Measurements from ENCODE around the gene NECTIN2. TPM values are rescaled to one million over a fixed set of nuclear protein-coding genes. Genes with fewer than 3 reads are reported as not detected.

The NECTIN2 gene
- total RNA-seq, 2 donors from 2014 or later = 1.3 to 1.6 TPM

GRCh38 chr19:44890366-44891015, 44.4 kb downstream of the NECTIN2 start:
- ATAC-seq = peak; percentile 89 to 91
- H3K36me3 Mint-ChIP-seq = peaks cover 5% of the 10 kb centered on the region
- peak overlapping the region; percentile 89 for H3K4me3 Mint-ChIP-seq
- H3K27ac Mint-ChIP-seq = peak overlapping the region; percentile 81 to 88
- no peaks in the 10 kb centered on the region for H3K27me3 Mint-ChIP-seq
- peak; percentile 100 for DNase-seq (ENCODE audit: low spot score)
- no peaks in the 10 kb centered on the region for H3K9me3 Mint-ChIP-seq
- peaks cover 31 to 33% of the 10 kb centered on the region in 2 donors for H3K4me1 Mint-ChIP-seq (ENCODE audit: low read depth in 2 of 2)

- Mint-ChIP-seq H3K9me3 (no peaks in the 10 kb centered on the region), H3K36me3 (peaks cover 9% of the 10 kb centered on the region), H3K27me3 (no peaks in the 10 kb centered on the region), H3K4me3 (peak within 1 kb of the TSS; percentile 97), H3K27ac (peak within 1 kb of the TSS; percentile 81 to 88), H3K4me1 (ENCODE audit: low read depth in 2 of 2) (peaks cover 31 to 33% of the 10 kb centered on the region in 2 donors)
- peak; percentile 99 for DNase-seq (ENCODE audit: low spot score)
- no peak for ATAC-seq
Measured at GRCh38 chr19:44891016-44891882, 45.2 kb downstream of the NECTIN2 start, which contains the start of gene TOMM40. Gene TOMM40, plus strand, starts transcription at chr19:44891254. Its CDS starts 162 bp downstream, at chr19:44891416.

DNA sequence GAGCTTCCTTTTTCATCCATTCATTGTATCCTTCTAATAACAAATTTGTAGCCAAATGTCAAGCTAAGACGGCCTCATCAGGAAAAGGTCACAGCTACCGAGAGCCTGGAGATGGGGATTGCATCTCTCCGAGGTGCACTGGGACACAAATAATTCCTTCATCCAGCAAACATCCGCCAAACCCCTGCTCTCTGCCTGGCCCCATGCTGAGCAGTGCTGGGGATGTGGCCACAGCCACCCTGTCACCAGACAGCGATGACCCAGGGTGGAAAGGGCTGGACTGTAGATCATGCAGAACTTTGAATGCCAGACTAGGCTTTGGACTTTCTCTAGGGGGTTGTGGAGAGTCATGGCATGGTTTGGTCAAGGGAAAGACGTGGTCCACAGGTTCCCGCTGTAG, 46.8 kb downstream of the NECTIN2 start:
- Mint-ChIP-seq H3K9me3 (no peaks in the 10 kb centered on the region), H3K4me1 (ENCODE audit: low read depth in 2 of 2) (peaks cover 31 to 33% of the 10 kb centered on the region in 2 donors), H3K27me3 (no peaks in the 10 kb centered on the region), H3K4me3 (peak overlapping the region; percentile 97), H3K27ac (peak overlapping the region; percentile 81 to 83), H3K36me3 (peaks cover 9% of the 10 kb centered on the region)
- ATAC-seq (no peak), DNase-seq (ENCODE audit: low spot score) (no peak)

DNA sequence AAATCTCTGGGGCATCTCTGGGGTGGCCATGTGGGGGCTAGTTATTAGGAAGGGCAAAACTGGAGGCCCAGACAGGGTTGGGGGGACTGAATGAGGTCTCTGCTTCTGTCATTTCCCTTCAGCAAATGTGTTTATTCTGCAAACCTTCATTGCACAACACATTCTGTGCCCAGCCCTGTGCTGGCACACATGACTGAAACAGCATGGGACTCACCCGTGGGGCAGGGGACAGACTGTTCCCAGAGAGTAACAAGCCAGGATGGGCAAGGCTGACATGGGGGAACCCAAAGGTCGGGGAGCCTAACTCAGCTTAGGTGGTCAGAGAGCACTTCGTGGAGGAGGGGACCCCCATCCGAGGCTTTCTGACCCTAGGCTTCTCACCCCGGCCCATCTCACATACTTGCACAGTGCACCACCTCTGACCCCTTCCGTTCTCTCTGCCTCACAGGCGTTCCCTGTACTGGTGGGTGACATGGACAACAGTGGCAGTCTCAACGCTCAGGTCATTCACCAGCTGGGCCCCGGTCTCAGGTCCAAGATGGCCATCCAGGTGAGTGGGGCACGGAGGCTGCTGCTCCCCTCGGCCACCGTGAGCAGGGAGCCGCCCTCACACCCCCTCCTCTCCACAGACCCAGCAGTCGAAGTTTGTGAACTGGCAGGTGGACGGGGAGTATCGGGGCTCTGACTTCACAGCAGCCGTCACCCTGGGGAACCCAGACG, 47.4 kb downstream of the NECTIN2 start:
- Mint-ChIP-seq H3K27ac (no peak overlapping the region), H3K4me3 (peak overlapping the region; percentile 97), H3K27me3 (no peaks in the 10 kb centered on the region), H3K9me3 (no peaks in the 10 kb centered on the region), H3K36me3 (peaks cover 9% of the 10 kb centered on the region), H3K4me1 (ENCODE audit: low read depth in 2 of 2) (peaks cover 31 to 33% of the 10 kb centered on the region in 2 donors)
- DNase-seq (ENCODE audit: low spot score) (no peak), ATAC-seq (no peak)

DNA sequence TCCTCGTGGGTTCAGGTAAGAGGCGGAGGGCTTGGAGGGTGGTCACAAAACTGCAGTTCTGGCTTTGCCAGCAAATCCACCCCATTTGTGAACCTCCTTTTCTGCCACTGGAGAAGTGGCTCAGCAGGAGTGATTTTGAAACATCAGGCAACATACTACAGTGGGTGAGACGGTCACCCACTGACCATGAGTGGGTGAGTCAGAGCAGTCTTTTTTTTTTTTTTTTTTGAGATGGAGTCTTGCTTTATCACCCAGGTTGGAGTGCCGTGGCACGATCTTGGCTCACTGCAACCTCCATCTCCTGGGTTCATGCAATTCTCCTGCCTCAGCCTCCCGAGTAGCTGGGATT, 47.9 kb downstream of the NECTIN2 start:
- no peak for DNase-seq (ENCODE audit: low spot score)
- Mint-ChIP-seq H3K9me3 (no peaks in the 10 kb centered on the region), H3K4me1 (ENCODE audit: low read depth in 2 of 2) (peaks cover 30 to 31% of the 10 kb centered on the region in 2 donors), H3K36me3 (peaks cover 9% of the 10 kb centered on the region), H3K27me3 (no peaks in the 10 kb centered on the region), H3K4me3 (no peak overlapping the region), H3K27ac (no peak overlapping the region)
- ATAC-seq = no peak

GRCh38 chr19:44894946-44895345, 48.8 kb downstream of the NECTIN2 start:
- H3K27ac Mint-ChIP-seq = no peak overlapping the region
- no peaks in the 10 kb centered on the region for H3K27me3 Mint-ChIP-seq
- H3K4me1 Mint-ChIP-seq (ENCODE audit: low read depth in 2 of 2) = peaks cover 25 to 28% of the 10 kb centered on the region in 2 donors
- ATAC-seq = no peak
- peaks cover 9% of the 10 kb centered on the region for H3K36me3 Mint-ChIP-seq
- no peak overlapping the region for H3K4me3 Mint-ChIP-seq
- no peaks in the 10 kb centered on the region for H3K9me3 Mint-ChIP-seq
- DNase-seq (ENCODE audit: low spot score) = no peak

DNA sequence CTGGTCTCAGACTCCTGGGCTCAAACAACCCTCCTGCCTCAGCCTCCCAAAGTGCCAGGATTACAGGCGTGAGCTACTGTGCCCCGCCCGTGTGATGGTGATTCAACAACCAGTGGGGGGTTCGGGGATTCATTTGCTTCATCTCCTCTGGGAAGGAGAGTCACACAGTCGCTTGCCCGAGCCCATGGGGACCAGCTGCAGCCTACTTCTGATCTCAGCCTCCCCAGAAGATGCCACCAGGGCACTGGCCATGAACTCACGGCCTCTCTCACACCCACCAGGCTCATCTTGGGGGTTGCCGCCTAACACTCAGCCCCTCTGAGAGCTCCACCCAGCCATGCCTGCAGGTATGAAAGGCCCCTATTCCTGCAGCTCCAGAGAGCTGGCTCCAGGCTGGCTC, 51.7 kb downstream of the NECTIN2 start:
- no peak overlapping the region for H3K4me3 Mint-ChIP-seq
- no peak for ATAC-seq
- H3K4me1 Mint-ChIP-seq (ENCODE audit: low read depth in 2 of 2) = peaks cover 5 to 7% of the 10 kb centered on the region in 2 donors
- peaks cover 4% of the 10 kb centered on the region for H3K36me3 Mint-ChIP-seq
- no peak for DNase-seq (ENCODE audit: low spot score)
- H3K9me3 Mint-ChIP-seq = no peaks in the 10 kb centered on the region
- H3K27ac Mint-ChIP-seq = no peak overlapping the region
- no peaks in the 10 kb centered on the region for H3K27me3 Mint-ChIP-seq

- Mint-ChIP-seq H3K27me3 (no peaks in the 10 kb centered on the region), H3K4me1 (ENCODE audit: low read depth in 2 of 2) (no peaks in the 10 kb centered on the region), H3K27ac (no peak overlapping the region), H3K36me3 (peaks cover 4% of the 10 kb centered on the region), H3K4me3 (no peak overlapping the region), H3K9me3 (no peaks in the 10 kb centered on the region)
- no peak for ATAC-seq
- no peak for DNase-seq (ENCODE audit: low spot score)
Measured at GRCh38 chr19:44900328-44901244, 54.5 kb downstream of the NECTIN2 start.

GRCh38 chr19:44903216-44903601, 57.1 kb downstream of the NECTIN2 start:
- no peak for ATAC-seq
- H3K4me1 Mint-ChIP-seq (ENCODE audit: low read depth in 2 of 2) = peaks cover 4 to 6% of the 10 kb centered on the region in 2 donors
- peaks cover 8% of the 10 kb centered on the region in 2 donors for H3K27me3 Mint-ChIP-seq
- no peak for DNase-seq (ENCODE audit: low spot score)
- H3K27ac Mint-ChIP-seq = no peak overlapping the region
- no peaks in the 10 kb centered on the region for H3K9me3 Mint-ChIP-seq
- no peaks in the 10 kb centered on the region for H3K36me3 Mint-ChIP-seq
- H3K4me3 Mint-ChIP-seq = no peak overlapping the region

DNA sequence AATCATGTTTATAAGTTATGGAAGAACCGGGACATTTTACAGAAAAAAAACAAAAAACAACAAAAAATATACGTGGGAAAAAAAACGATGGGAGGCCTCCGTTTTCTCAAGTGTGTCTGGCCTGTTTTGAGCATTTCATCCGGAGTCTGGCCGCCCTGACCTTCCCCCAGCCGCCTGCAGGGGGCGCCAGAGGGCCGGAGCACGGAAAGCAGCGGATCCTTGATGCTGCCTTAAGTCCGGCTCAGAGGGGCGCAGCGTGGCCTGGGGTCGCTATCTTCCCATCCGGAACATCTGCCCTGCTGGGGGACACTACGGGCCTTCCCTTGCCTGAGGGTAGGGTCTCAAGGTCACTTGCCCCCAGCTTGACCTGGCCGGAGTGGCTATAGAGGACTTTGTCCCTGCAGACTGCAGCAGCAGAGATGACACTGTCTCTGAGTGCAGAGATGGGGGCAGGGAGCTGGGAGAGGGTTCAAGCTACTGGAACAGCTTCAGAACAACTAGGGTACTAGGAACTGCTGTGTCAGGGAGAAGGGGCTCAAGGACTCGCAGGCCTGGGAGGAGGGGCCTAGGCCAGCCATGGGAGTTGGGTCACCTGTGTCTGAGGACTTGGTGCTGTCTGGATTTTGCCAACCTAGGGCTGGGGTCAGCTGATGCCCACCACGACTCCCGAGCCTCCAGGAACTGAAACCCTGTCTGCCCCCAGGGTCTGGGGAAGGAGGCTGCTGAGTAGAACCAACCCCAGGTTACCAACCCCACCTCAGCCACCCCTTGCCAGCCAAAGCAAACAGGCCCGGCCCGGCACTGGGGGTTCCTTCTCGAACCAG, 57.7 kb downstream of the NECTIN2 start:
- peak; percentile 55 to 59 for ATAC-seq
- no peaks in the 10 kb centered on the region for H3K9me3 Mint-ChIP-seq
- no peak overlapping the region for H3K4me3 Mint-ChIP-seq
- H3K27me3 Mint-ChIP-seq = peaks cover 8% of the 10 kb centered on the region in 2 donors
- DNase-seq (ENCODE audit: low spot score) = peak; percentile 78
- no peak overlapping the region for H3K27ac Mint-ChIP-seq
- no peaks in the 10 kb centered on the region for H3K36me3 Mint-ChIP-seq
- H3K4me1 Mint-ChIP-seq (ENCODE audit: low read depth in 2 of 2) = peaks cover 4 to 6% of the 10 kb centered on the region in 2 donors

GRCh38 chr19:44904426-44904994, 58.4 kb downstream of the NECTIN2 start:
- no peak overlapping the region for H3K4me3 Mint-ChIP-seq
- ATAC-seq (no peak), DNase-seq (ENCODE audit: low spot score) (no peak)
- peaks cover 4 to 6% of the 10 kb centered on the region in 2 donors for H3K4me1 Mint-ChIP-seq (ENCODE audit: low read depth in 2 of 2)
- H3K36me3 Mint-ChIP-seq = no peaks in the 10 kb centered on the region
- peaks cover 8% of the 10 kb centered on the region in 2 donors for H3K27me3 Mint-ChIP-seq
- no peak overlapping the region for H3K27ac Mint-ChIP-seq
- H3K9me3 Mint-ChIP-seq = no peaks in the 10 kb centered on the region
